Mucosa of descending colon (tissue), 3 donors: ENCODE results near the gene PITPNC1. TPM values are rescaled to one million over a fixed set of nuclear protein-coding genes. Genes with fewer than 3 reads are reported as not detected.

Source experiments
- ATAC-seq: fragments of 200-7000 bp; cut with Tn5 transposase; one replicate; pipeline ENCODE4 v1.9.1; 2020; ENCODE audit warnings: mild to moderate bottlenecking, moderate library complexity
- DNase-seq, 3 donors: peaks; one replicate each; pipeline ENCODE4 v3.0.0-alpha.2; 2020
- H3K36me3 ChIP-seq: fragments of 200-600 bp; one replicate; pipeline ENCODE4 v1.8.0; 2021; ENCODE audit warnings: low read depth, mild to moderate bottlenecking
- H3K4me1 ChIP-seq: fragments of 200-600 bp; one replicate; pipeline ENCODE4 v1.8.0; 2021; ENCODE audit warnings: low read depth, mild to moderate bottlenecking
- H3K4me3 ChIP-seq: fragments of 200-600 bp; one replicate; pipeline ENCODE4 v1.8.0; 2021; ENCODE audit warnings: mild to moderate bottlenecking
- H3K9me3 ChIP-seq: fragments of 200-600 bp; one replicate; pipeline ENCODE4 v1.8.0; 2021; ENCODE audit warnings: mild to moderate bottlenecking
- intact Hi-C, 2 donors: fragments of 100-400 bp; cut with DNase I in 1 of 2; cut with micrococcal nuclease in 1 of 2; formaldehyde crosslinking; loops; one replicate each; pipeline versions ENCODE4 v1.11.0 to v1.11.1; 2022; cut with DNase I, micrococcal nuclease
- total RNA-seq, 3 donors: library from RNA; stranded (reverse); fragmentation: NEBNext Ultra II Directional in 2 of 3; extraction: Animal tissue kit (Norgen Biotek cat#: 25700) in 2 of 3; gene quantifications; one replicate each; pipeline versions ENCODE4 v1.2.1 to v1.2.4, GENCODE V29; 2021 to 2023
- TF ChIP-seq, protein P1 (sequence below): fragments of 200-600 bp; IDR thresholded peaks from one replicate; pipeline ENCODE4 v1.8.0; 2022; ENCODE audit warnings: antibody characterized with exemption, mild to moderate bottlenecking
- donor health status: DM: no; HTN: no; CAD: no; lungs with moderate emphysema.
- donor health status: DM: no; HTN: no; CAD: no.
- donor health status: DM: no; HTN: yes; CAD: no.

The PITPNC1 gene
- total RNA-seq, 3 donors from 2014 or later, result 10.7 to 11.4 (median 10.9) TPM

DNA sequence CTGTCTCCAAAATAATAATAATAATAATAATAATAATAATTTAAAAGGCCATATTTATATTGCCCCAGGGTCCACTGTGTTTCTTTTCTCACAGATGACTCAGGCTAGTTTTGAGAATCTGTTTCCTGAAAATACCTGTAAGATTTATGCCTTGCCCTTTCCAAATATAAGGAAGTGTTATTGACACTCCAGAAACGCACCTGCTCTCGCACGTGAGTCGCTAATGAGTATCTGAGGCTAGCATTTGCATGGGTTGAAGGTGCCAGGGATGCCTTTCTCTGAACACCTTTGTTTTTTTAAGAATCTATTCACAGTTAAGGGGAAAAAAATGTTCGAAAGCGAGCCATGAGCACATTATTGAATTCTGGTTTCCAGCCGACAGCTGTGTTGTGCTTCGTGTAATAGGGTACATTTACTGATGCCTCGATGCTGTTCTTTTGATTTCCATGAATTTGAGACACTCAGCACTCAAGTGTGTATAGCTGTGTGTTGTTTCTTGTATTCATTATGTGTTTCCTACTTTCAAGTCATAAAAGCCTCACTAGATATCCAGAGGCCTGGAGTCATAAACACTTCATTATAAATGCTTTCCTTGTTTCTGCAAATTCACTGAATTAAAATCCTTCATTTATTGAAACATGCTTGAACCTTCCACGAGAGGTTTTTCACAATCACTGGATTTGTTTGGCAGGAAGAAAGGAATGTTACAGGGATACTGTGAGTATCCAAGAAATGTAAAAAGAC, 295.7 kb downstream of the PITPNC1 start:
- Histone ChIP-seq H3K4me1 (no peaks in the 10 kb centered on the region), H3K4me3 (no peak overlapping the region), H3K9me3 (no peaks in the 10 kb centered on the region), H3K36me3 (no peaks in the 10 kb centered on the region)
- intact Hi-C loops, result no loop called here
- ATAC-seq (peak; percentile 40), DNase-seq (no peak)
- TF ChIP-seq, protein P1, sequence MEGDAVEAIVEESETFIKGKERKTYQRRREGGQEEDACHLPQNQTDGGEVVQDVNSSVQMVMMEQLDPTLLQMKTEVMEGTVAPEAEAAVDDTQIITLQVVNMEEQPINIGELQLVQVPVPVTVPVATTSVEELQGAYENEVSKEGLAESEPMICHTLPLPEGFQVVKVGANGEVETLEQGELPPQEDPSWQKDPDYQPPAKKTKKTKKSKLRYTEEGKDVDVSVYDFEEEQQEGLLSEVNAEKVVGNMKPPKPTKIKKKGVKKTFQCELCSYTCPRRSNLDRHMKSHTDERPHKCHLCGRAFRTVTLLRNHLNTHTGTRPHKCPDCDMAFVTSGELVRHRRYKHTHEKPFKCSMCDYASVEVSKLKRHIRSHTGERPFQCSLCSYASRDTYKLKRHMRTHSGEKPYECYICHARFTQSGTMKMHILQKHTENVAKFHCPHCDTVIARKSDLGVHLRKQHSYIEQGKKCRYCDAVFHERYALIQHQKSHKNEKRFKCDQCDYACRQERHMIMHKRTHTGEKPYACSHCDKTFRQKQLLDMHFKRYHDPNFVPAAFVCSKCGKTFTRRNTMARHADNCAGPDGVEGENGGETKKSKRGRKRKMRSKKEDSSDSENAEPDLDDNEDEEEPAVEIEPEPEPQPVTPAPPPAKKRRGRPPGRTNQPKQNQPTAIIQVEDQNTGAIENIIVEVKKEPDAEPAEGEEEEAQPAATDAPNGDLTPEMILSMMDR, result no peak

DNA sequence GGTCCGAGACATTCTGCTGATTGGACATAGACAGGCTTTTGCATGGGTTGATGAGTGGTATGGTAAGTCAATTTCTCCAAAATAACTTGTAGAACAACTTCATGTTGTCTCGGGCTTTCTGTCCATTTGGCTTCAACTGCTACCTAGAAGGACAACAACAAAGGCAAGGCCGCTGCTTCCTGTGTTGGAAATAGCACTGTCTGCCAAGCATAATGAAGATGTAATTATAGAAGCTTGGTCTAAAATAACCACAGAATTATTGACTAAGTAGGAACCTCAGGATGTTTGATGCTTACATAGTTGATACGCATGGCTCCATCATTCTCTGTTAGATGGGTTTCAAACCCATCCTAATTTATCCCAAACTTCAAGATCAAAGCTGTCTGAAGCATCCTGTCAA, 298.4 kb downstream of the PITPNC1 start:
- Histone ChIP-seq H3K4me1 (no peaks in the 10 kb centered on the region), H3K4me3 (no peak overlapping the region), H3K36me3 (no peaks in the 10 kb centered on the region), H3K9me3 (no peaks in the 10 kb centered on the region)
- no peak for ATAC-seq
- TF ChIP-seq, protein P1, result no peak
- intact Hi-C loops, result no loop called here
- DNase-seq, result no peak

DNA sequence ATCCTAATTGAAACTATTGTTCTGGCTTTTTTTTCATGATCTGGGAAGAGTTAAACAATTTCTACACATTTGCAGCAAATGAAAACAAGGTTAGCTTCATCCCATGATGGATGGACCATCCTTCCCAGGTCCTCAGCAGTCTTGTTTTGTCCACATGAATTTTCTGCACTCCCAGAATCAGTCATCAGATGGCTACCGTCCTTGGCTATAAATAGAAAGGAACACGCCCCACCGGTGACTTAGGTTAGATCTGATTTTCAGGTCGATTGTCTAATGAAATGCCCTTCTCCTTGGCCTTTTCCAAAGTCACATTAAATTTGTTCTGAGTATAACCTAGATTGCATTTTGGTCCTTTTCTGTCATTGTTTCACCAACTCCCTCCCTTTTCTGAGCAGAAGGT, 299.2 kb downstream of the PITPNC1 start:
- Histone ChIP-seq H3K36me3 (no peaks in the 10 kb centered on the region), H3K4me3 (no peak overlapping the region), H3K9me3 (no peaks in the 10 kb centered on the region), H3K4me1 (no peaks in the 10 kb centered on the region)
- no peak for ATAC-seq
- intact Hi-C loops, result no loop called here
- no peak for DNase-seq
- TF ChIP-seq, protein P1, result no peak

DNA sequence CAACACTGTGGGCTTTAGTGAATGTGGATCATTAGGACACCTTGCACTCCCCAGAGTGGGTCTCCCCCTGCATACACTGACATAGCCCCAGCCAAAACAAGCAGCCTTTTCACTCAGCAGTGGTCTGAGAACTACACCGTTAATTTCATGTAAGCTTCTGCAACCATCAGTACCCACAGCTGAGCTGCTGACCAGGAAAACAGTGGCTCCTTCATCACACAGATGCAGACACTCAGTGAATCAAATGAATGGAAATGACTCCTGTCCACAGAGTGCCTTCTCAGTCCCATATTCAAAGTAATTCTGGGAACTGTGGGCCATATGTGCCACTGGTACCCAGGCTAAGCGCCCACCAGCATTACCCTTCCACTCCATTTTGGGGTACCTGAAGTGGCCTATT, 301.3 kb downstream of the PITPNC1 start:
- no peaks in the 10 kb centered on the region for H3K4me1 ChIP-seq
- no peaks in the 10 kb centered on the region for H3K9me3 ChIP-seq
- no peak overlapping the region for H3K4me3 ChIP-seq
- ATAC-seq (no peak), DNase-seq (no peak)
- intact Hi-C loops, result no loop called here
- H3K36me3 ChIP-seq, result no peaks in the 10 kb centered on the region
- TF ChIP-seq, protein P1, result no peak

DNA sequence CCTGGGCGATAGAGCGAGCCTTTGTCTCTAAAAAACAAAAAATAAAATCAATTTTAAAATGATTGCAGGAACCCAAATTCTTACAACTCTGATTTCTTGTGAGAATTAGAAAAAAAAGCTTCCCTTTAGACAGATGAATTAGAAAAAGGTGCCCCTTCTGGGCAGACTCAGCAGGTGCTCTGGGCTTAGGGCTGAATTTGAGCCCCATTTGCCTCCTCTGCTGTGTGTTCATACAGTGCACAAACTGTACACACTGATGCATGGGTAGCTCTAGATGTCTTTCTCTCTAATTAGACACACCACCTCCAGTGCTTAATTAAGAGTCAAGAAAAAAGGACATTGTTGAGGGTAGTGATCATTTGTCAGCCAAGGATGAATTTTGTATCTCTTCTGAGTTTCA, 302.1 kb downstream of the PITPNC1 start:
- Histone ChIP-seq H3K4me3 (no peak overlapping the region), H3K9me3 (no peaks in the 10 kb centered on the region), H3K36me3 (no peaks in the 10 kb centered on the region), H3K4me1 (no peaks in the 10 kb centered on the region)
- DNase-seq, result no peak
- TF ChIP-seq, protein P1, result no peak
- no peak for ATAC-seq
- intact Hi-C loops, result no loop called here

DNA sequence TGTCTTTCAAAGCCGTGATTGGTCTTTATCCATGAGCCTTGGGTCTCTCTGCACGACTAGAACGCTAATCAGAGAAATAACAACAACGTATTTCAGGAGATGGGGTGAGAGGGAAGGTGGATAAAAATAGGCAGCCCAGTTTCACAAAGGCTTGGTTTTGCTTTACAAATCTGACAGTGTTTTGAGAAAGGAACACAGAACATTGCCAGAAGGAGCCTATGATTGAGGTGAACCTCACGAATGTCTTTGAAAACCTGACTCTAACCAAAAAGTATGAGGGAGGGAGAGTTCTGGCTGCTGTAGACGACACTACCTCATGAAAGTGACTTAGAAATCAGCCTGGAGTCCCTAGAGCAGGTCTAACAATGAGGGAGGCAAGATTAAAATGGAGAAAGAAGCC, 302.6 kb downstream of the PITPNC1 start:
- Histone ChIP-seq H3K36me3 (no peaks in the 10 kb centered on the region), H3K9me3 (no peaks in the 10 kb centered on the region), H3K4me3 (no peak overlapping the region), H3K4me1 (no peaks in the 10 kb centered on the region)
- DNase-seq (no peak), ATAC-seq (no peak)
- TF ChIP-seq, protein P1, result no peak
- intact Hi-C loops, result loop anchor here in 1 of 2 donors (10.0 kb wide), 1 partner anchor 305 kb away; the partner anchor contains the start of gene PITPNC1
